NCI-H2107 (cell line): ENCODE data around the gene DHRS1.
"Not testable (repeated sequence)": the region's sequence is repeated elsewhere in the genome, so short reads cannot be mapped to it uniquely, and the experiment has no call there.

Source experiments
- DNase-seq: peaks from one replicate; lab custom pipeline; 2025; lab: John Stamatoyannopoulos, UW

The DHRS1 gene

DNA sequence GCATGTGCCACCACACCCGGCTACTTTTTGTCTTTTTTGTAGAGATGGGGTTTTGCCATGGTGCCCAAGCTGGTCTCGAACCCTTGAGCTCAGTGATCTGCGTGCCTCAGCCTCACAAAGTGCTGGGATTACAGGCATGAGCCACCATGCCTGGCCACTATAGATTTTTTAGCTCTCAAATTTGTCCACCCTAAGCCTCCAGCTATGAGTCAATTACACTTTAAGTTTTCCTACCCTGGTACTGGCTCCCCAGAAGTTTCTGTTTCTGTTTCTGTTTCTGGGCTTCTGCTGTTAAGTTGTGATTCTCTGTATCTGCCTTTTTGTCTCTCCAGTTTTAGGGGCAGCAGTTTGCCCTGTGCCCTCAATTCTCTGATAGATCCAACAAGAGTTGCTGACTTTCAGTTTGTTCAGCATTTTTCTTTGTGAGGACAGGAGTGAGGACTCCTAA is 52.8 kb downstream of the DHRS1 start:
- no peak for DNase-seq

DNA sequence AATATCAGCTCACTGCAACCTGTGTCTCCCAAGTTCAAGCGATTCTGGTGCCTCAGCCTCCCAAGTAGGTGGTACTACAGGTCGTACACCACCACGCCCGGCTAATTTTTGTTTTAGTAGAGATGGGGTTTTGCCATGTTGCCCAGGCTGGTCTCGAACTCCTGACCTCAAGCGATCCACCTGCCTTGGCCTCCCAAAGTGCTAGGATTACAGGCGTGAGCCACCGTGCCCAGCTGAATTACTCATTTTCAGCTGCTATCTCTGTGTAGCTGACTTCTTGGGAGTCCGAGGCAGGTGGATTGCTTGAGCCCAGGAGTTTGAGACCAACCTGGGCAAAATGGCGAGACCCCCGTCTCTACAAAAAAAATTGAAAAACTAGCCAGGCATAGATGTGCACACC is 54.2 kb downstream of the DHRS1 start:
- DNase-seq: not testable (repeated sequence)

DNA sequence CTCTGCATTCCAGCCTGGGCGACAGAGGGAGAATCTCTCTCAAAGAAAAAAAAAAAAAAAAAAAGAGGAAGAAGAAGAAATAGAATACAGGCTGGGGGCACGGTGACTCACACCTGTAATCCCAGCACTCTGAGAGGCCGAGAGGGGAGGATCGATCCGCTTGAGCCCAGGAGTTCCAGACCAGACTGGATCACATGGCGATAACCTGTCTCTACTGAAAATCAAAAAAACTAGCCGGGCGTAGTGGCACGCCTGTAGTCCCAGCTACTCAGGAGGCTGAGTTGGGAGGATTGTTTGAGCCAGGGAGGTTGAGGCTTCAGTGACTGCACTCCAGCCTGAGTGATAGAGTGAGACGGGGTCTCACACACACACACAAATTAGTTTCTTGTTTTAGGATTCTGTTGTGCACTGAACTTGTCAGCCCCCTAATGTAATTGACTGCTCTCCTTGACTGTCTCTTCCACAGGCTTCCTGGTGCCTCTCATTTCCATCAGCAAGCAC is 56.2 kb downstream of the DHRS1 start:
- no peak for DNase-seq

DNA sequence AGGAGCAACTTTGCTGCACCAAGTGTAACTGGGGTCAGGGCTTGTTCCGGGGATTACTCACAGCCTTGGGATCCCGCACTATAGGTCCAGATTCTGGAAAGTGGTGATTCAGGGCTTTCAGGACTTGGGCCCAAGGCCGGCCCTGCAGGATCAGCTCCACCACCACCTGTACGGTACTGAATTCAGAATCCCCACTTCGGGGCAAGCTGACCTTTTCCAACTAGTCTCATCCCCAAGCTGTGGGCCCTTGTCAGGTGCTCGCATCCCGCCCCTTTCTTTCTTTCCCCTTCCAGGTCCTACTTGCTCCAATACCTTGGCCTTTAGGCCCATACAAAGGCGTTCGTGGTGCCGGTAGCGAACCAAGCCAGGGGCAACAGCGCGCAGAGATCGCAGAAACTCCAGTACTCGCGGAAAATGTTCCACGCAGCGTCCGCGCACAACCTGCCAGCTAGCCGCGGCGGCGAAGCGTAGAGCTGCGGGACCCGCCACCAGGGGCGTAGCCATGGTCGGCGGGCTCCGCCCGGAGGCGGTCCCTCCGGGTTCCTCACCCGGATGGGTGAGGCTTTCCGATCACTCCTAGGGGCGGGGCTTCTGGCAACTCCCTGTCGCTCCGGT is 57.6 kb downstream of the DHRS1 start:
- DNase-seq: peak; percentile 89
